ENCODE measurements around the gene ATOH7.
"Not testable (repeated sequence)": the region's sequence is repeated elsewhere in the genome, so short reads cannot be mapped to it uniquely, and the experiment has no call there.

ATOH7 gene

DNA sequence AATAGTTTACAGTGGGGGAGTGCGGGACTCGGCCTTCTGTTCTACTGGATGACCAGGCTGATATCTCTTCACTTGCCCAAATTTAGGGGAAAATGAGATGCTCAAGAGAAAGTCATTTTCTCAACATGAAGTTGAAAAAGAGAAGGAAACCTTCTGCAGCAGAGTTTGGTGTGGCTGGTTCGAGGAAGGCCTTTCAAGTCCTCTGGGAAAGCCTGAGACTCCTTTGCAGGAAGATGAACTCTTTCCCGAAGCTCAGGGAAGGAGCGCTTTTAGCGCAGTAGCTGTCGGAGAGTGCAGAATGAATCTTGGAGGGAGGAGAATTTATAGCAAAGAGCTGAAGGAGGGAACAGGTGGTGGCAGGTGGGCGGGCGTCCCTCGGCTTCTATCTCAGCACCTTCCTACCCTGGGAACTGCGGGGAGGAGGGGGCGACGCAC lies at the start of gene ATOH7:
Gene ATOH7, minus strand, starts transcription at position 297 of the 435 bp plus-strand sequence. CDS start 436 bp downstream, outside the sequence.
- in situ Hi-C loops (cut with HindIII; ENCODE audit: low pct_unique_long_range_greater_than_20kb, low sequenced_read_pairs), result no loop called here
- no peak for TF ChIP-seq JUND (IDR thresholded peaks at IDR 0.05; ENCODE audit: low read depth)
- no peak for DNase-seq (ENCODE audit: low read depth in 1 of 2, low spot score in 1 of 2)

DNA sequence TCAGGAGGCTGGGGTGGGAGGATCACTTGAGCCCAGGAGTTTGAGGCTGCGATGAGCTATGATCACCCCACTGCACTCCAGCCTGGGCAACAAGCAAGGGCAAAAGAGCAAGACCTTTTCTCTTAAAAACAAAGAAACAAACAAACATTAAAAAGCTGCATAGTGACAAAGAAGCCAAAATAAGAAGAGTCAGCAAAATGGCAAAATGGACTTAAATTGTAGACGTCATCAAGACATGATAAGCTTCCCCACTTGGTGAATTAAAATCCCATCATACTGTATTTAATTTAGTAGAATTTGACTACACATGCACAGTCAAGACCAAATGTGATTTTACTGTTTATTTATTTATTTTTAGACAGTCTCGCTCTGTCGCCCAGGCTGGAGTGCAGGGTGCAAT lies 48.8 kb upstream of the ATOH7 start:
- in situ Hi-C loops (cut with HindIII; ENCODE audit: low pct_unique_long_range_greater_than_20kb, low sequenced_read_pairs), result no loop called here
- DNase-seq (ENCODE audit: low read depth in 1 of 2, low spot score in 1 of 2), result no peak
- no peak for TF ChIP-seq JUND (IDR thresholded peaks at IDR 0.05; ENCODE audit: low read depth)

DNA sequence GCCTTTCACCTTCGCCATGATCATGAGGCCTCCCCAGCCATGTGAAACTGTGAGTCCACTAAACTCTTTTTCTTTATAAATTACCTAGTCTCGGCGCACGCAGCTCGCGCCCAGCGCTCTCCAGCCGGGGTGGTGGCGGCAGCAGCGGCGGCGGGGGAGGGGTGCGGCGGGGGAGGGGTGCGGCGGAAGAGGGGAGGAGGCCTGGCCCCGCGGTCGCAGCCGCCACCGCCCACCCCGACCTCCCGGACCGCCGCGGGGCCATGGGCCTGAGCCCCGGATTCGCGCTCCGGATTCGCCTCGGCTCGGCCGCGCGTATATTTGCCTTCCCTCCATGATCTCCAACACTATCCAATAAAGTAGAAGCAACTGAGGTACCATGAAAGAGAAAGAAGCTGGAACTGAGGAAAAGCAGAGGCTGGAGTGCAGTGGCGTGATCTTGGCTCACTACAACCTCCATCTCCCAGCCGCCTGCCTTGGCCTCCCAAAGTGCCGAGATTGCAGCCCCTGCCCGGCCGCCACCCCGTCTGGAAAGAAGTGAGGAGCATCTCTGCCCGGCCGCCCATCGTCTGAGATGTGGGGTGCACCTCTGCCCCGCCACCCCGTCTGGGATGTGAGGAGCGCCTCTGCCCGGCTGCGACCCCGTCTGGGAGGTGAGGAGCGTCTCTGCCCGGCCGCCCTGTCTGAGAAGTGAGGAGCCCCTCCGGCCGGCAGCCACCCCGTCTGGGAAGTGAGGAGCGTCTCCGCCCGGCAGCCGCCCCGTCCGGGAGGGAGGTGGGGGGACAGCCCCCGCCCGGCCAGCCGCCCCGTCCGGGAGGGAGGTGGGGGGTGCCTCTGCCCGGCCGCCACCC lies 47.2 kb upstream of the ATOH7 start:
- DNase-seq (ENCODE audit: low read depth in 1 of 2, low spot score in 1 of 2); in situ Hi-C loops (cut with HindIII; ENCODE audit: low pct_unique_long_range_greater_than_20kb, low sequenced_read_pairs): not testable (repeated sequence)

DNA sequence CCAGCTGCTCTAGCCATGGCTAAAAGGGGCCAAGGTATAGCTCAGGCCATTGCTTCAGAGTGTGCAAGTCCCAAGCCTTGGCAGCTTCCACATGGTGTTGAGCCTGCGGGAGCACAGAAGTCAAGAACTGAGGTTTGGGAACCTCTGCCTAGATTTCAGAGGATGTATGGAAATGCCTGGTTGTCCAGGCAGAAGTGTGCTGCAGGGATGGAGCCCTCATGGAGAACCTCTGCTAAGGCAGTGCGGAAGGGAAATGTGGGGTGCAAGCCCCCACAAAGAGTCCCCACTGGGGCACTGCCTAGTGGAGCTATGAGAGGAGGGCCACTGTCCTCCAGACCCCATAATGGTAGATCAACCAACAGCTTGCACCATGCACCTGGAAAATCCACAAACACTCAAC lies 45.9 kb upstream of the ATOH7 start:
- DNase-seq (ENCODE audit: low read depth in 1 of 2, low spot score in 1 of 2); in situ Hi-C loops (cut with HindIII; ENCODE audit: low pct_unique_long_range_greater_than_20kb, low sequenced_read_pairs): not testable (repeated sequence)

DNA sequence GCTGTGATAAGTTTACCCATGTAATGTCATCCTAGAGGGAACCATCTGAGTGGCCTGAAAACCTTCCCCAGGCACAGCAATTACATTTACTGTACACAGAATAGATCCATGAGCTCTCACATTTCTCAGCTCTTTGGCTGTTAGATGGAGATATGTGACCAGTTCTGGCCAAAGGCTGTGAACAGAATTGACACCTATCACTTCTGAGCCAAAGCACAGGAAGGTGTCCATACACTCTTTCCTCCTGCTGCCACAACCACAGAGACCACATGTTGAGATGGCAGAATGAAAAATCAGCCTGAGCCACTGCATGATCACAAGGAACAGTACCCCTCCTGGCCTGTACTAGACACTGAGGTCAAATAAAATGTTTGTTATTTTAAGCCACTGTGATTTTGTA lies 44.3 kb upstream of the ATOH7 start:
- no peak for TF ChIP-seq JUND (IDR thresholded peaks at IDR 0.05; ENCODE audit: low read depth)
- DNase-seq (ENCODE audit: low read depth in 1 of 2, low spot score in 1 of 2), result no peak
- in situ Hi-C loops (cut with HindIII; ENCODE audit: low pct_unique_long_range_greater_than_20kb, low sequenced_read_pairs), result no loop called here

DNA sequence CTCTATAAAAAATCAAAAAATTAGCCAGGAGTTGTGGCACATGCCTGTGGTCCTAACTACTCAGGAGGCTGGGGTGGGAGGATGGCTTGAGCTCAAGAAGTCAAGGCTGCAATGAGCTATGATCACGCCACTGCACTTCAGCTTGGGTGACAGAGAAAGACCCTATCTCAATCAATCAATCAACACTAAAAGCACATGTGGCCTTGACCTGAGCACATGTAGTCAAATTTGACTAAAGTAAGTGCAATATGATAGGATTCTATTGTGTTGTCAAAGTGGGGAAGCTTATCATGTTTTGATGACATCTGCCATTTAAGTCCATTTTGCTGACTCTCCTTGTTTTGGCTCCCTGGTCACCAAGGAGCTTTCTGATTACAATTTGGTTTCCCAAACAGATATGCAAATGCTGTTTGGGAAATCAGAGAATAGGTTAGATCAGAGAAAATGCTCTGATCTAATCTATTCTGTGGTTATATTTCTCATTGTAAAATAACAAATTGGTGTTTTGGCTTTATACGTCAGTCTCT lies 43.8 kb upstream of the ATOH7 start:
- in situ Hi-C loops (cut with HindIII; ENCODE audit: low pct_unique_long_range_greater_than_20kb, low sequenced_read_pairs), result no loop called here
- no peak for DNase-seq (ENCODE audit: low read depth in 1 of 2, low spot score in 1 of 2)

DNA sequence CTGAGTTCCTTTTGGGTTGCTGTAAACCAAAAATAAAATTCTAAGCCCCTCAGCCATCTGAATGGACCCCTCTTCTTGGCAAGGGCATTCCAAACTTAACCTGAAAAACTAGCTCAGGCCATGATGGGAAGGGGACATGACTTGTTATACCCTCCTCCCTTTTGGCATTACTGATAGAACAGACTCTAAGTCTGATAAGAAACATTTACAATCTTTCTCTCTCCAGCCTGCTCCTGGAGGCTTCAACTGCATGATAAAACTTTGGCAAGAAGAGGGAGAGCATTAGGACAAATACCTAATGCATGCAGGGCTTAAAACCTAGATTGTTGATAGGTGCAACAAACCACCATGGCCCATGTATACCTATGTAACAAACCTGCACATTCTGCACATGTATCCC lies 40.9 kb upstream of the ATOH7 start:
- TF ChIP-seq JUND (IDR thresholded peaks at IDR 0.05; ENCODE audit: low read depth), result no peak
- in situ Hi-C loops (cut with HindIII; ENCODE audit: low pct_unique_long_range_greater_than_20kb, low sequenced_read_pairs), result no loop called here
- no peak for DNase-seq (ENCODE audit: low read depth in 1 of 2, low spot score in 1 of 2)

More for the DNA sequence above, 43.8 kb upstream of the ATOH7 start:
- no peak for TF ChIP-seq JUND (IDR thresholded peaks at IDR 0.05; ENCODE audit: low read depth)

DNA sequence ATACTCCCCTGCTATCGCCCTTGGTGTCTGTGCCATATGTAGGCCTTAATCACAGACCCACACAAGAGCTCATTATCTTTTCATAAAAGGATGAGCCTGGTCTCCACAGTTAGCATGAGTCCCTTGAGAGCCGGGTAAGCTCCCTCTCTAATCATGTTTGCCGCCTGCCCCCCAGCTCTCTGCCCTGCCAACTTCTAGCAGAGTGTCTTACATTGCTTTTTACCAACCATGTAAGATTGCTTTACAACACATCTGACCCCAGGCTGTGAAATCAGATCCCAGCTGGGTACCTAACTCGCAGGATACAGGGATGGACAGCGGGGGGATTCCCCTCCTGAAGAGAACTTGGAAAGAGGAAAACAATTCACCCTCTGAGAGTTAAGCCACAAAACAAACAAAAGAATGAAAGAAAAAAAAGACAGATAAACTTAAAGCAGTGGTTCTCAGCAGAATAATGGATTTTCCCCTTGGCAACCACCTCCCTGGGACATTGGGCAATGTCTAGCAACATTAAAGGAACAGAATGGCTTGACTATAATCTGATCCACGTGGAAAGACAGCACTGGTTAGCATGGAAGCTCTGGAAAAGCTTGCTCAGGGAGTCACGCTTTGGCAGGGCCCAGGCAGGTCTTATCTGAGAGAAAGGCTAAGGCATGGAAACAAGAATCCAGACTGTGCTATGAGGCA lies 39.4 kb upstream of the ATOH7 start:
- no peak for DNase-seq (ENCODE audit: low read depth in 1 of 2, low spot score in 1 of 2)
- in situ Hi-C loops (cut with HindIII; ENCODE audit: low pct_unique_long_range_greater_than_20kb, low sequenced_read_pairs), result no loop called here

DNA sequence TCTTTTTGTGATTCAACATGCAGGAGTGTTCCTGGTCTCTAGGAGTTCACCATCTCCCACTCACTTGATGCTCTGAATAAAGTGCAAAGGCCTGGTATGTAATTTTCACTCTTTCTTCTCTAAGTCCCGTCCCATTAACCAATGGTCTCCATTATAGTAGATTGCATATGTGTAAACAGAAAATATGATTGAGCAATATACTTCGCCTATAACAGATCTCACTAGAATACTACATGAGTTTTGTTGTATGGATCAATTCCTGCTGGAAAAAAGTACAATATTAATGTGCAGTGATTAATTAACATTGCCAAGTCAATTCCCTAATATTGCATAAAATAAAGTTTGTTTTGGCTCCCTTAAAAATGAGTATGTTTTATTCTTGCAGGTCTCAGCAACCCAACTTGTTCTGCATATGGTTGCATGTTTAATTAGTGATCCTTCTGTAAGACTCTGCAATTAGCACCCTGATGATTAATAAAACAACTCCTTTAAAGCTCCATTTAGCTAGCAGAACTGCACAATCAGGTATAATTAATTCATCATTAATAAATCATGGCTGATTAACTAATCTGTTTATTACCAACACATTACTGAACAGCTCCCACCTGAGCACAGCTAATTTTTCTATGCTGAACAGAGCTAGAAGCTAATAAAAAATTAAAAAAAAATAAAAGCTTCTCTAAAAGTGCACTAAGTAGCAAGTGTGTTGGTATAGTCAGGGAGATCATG lies 37.8 kb upstream of the ATOH7 start:
- no peak for DNase-seq (ENCODE audit: low read depth in 1 of 2, low spot score in 1 of 2)
- no peak for TF ChIP-seq JUND (IDR thresholded peaks at IDR 0.05; ENCODE audit: low read depth)
- in situ Hi-C loops (cut with HindIII; ENCODE audit: low pct_unique_long_range_greater_than_20kb, low sequenced_read_pairs), result no loop called here

More for the DNA sequence above, 39.4 kb upstream of the ATOH7 start:
- no peak for TF ChIP-seq JUND (IDR thresholded peaks at IDR 0.05; ENCODE audit: low read depth)

DNA sequence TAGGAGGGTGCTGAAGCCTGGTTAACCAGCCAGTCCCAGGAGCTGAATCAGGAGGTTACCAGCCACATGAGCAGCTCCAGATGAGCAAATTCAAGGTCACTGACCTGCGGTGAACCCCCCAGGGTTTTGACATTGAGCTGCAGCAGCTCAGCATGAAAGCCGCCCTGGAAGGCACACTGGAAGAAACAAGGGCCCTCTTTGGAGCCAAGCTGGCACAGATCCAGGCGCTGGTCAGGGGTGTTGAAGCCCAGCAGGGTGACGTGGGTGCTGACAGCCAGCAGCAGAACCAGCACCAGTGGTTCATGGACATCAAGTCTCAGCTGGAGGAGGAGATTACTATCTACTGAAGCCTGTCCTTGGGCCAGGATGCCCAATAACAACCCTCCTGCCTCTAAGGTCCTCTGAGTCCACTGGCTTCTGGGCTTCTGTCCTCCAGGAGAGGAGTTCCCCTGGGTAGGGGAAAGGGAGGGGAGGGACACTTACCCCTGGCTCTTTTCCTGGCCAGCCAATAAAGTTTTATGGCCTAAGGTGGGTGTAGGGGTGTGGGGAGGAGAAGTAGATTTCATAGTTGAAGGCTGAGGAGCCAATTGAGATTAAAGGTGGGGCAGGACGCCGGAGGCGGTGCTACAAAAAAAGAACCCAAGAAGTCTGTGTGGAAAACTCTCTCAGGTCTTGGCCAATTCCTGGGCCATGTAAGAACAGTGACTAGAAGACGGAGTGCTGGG lies 29.4 kb upstream of the ATOH7 start:
- TF ChIP-seq JUND (IDR thresholded peaks at IDR 0.05; ENCODE audit: low read depth), result no peak
- no peak for DNase-seq (ENCODE audit: low read depth in 1 of 2, low spot score in 1 of 2)
- in situ Hi-C loops (cut with HindIII; ENCODE audit: low pct_unique_long_range_greater_than_20kb, low sequenced_read_pairs), result no loop called here

DNA sequence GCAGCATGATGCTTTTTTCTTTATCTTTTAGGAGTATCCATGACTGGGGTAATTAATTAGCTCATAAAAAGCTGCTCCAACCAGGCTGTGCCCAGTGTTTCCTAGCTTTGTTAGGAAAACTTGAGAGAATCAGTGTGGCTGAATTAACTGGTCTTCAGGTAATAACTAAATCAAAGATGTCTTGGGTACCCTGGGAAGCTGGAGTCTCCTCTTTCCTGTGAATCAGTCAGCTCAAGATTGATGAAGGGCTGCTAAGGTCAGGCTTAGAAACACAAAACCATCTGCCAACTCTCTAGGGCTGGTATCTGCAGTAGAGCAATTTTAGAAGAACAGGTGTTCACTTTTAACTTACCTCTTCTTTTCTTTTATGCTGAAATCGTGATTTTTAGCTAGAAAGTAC lies 21.4 kb upstream of the ATOH7 start:
- DNase-seq (ENCODE audit: low read depth in 1 of 2, low spot score in 1 of 2), result no peak
- in situ Hi-C loops (cut with HindIII; ENCODE audit: low pct_unique_long_range_greater_than_20kb, low sequenced_read_pairs), result no loop called here
- no peak for TF ChIP-seq JUND (IDR thresholded peaks at IDR 0.05; ENCODE audit: low read depth)
